ENCODE data around the gene SRMS. TPM values are rescaled to one million over a fixed set of nuclear protein-coding genes. Genes with fewer than 3 reads are reported as not detected.

SRMS gene
- polyA plus RNA-seq, 1 donor (not counting 4 experiments of a cell fraction or from before 2014, with no cell fraction given) = 0.10 TPM

- FAIRE-seq (no peak), DNase-seq (ENCODE audit: low read depth, low spot score) (no peak)
- dilution Hi-C loops (cut with MboI; ENCODE audit: extremely low pct_ligation_motif_present, low sequenced_read_pairs) = no loop called here
- no peaks in the 10 kb centered on the region for H3K9me1 ChIP-seq (ENCODE audit: control insufficient read depth, extremely low read depth, insufficient read depth, low read length)
- peaks cover 16% of the 10 kb centered on the region for H4K20me1 ChIP-seq (ENCODE audit: control insufficient read depth, extremely low read depth, insufficient read depth, low read length)
- TF ChIP-seq, protein P1, sequence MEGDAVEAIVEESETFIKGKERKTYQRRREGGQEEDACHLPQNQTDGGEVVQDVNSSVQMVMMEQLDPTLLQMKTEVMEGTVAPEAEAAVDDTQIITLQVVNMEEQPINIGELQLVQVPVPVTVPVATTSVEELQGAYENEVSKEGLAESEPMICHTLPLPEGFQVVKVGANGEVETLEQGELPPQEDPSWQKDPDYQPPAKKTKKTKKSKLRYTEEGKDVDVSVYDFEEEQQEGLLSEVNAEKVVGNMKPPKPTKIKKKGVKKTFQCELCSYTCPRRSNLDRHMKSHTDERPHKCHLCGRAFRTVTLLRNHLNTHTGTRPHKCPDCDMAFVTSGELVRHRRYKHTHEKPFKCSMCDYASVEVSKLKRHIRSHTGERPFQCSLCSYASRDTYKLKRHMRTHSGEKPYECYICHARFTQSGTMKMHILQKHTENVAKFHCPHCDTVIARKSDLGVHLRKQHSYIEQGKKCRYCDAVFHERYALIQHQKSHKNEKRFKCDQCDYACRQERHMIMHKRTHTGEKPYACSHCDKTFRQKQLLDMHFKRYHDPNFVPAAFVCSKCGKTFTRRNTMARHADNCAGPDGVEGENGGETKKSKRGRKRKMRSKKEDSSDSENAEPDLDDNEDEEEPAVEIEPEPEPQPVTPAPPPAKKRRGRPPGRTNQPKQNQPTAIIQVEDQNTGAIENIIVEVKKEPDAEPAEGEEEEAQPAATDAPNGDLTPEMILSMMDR (optimal IDR thresholded peaks at IDR 0.05 in 1 of 3, IDR thresholded peaks at IDR 0.05 in 1 of 3, conservative IDR thresholded peaks at IDR 0.05 in 1 of 3; ENCODE audit: extremely low read depth in 1 of 3, insufficient read depth in 2 of 3, low read length in 3 of 3) = peak in 1 of 3 experiments; percentile 14
- no peak for TF ChIP-seq EZH2 (IDR thresholded peaks at IDR 0.05; ENCODE audit: low read length)
- H3K9me3 ChIP-seq (ENCODE audit: control insufficient read depth, low read depth, low read length) = peaks cover 6% of the 10 kb centered on the region
- H3K4me3 ChIP-seq (ENCODE audit: control insufficient read depth in 2 of 3, extremely low read depth in 1 of 3, insufficient read depth in 2 of 3, low read depth in 1 of 3, low read length in 3 of 3) = peak overlapping the region; percentile 72 to 96 (median 79)
- H3K4me2 ChIP-seq (ENCODE audit: control insufficient read depth, extremely low read depth, insufficient read depth, low read depth, low read length) = peak overlapping the region; percentile 76
- no peaks in the 10 kb centered on the region for H3K27me3 ChIP-seq (ENCODE audit: control insufficient read depth, extremely low read depth, insufficient read depth, low read length)
- peaks cover 11 to 19% of the 10 kb centered on the region in 2 experiments for H3K36me3 ChIP-seq (ENCODE audit: control insufficient read depth in 2 of 2, extremely low read depth in 1 of 2, insufficient read depth in 2 of 2, low read length in 2 of 2)
- H3K9ac ChIP-seq (ENCODE audit: control insufficient read depth, extremely low read depth, insufficient read depth, low read length) = peak overlapping the region; percentile 86
- H3K4me1 ChIP-seq (ENCODE audit: control insufficient read depth, extremely low read depth, insufficient read depth, low read length) = peaks cover 10% of the 10 kb centered on the region
- peaks cover 20% of the 10 kb centered on the region for H3K79me2 ChIP-seq (ENCODE audit: control insufficient read depth, insufficient read depth, low read length)
- H2AFZ ChIP-seq (ENCODE audit: control insufficient read depth, low read length) = no peak overlapping the region
- peak overlapping the region; percentile 52 for H3K27ac ChIP-seq (ENCODE audit: control insufficient read depth, insufficient read depth, low read length)
These were observed 26.5 kb downstream of the SRMS start for GRCh38 chr20:63520934-63521601.

- H3K4me1 ChIP-seq (ENCODE audit: control insufficient read depth, extremely low read depth, insufficient read depth, low read length) = peaks cover 10% of the 10 kb centered on the region
- FAIRE-seq = no peak
- peak within 1 kb of the TSS; percentile 72 to 96 (median 79) for H3K4me3 ChIP-seq (ENCODE audit: control insufficient read depth in 2 of 3, extremely low read depth in 1 of 3, insufficient read depth in 2 of 3, low read depth in 1 of 3, low read length in 3 of 3)
- H3K79me2 ChIP-seq (ENCODE audit: control insufficient read depth, insufficient read depth, low read length) = peaks cover 20% of the 10 kb centered on the region
- peak within 1 kb of the TSS; percentile 86 for H3K9ac ChIP-seq (ENCODE audit: control insufficient read depth, extremely low read depth, insufficient read depth, low read length)
- peak within 1 kb of the TSS; percentile 52 for H3K27ac ChIP-seq (ENCODE audit: control insufficient read depth, insufficient read depth, low read length)
- DNase-seq (ENCODE audit: low read depth, low spot score) = no peak
- H2AFZ ChIP-seq (ENCODE audit: control insufficient read depth, low read length) = peak within 1 kb of the TSS; percentile 83
- H3K9me1 ChIP-seq (ENCODE audit: control insufficient read depth, extremely low read depth, insufficient read depth, low read length) = no peaks in the 10 kb centered on the region
- dilution Hi-C loops (cut with MboI; ENCODE audit: extremely low pct_ligation_motif_present, low sequenced_read_pairs) = no loop called here
- peaks cover 11 to 19% of the 10 kb centered on the region in 2 experiments for H3K36me3 ChIP-seq (ENCODE audit: control insufficient read depth in 2 of 2, extremely low read depth in 1 of 2, insufficient read depth in 2 of 2, low read length in 2 of 2)
- H3K27me3 ChIP-seq (ENCODE audit: control insufficient read depth, extremely low read depth, insufficient read depth, low read length) = no peaks in the 10 kb centered on the region
- TF ChIP-seq EZH2 (IDR thresholded peaks at IDR 0.05; ENCODE audit: low read length) = no peak
- TF ChIP-seq, protein P1 (optimal IDR thresholded peaks at IDR 0.05 in 1 of 3, IDR thresholded peaks at IDR 0.05 in 1 of 3, conservative IDR thresholded peaks at IDR 0.05 in 1 of 3; ENCODE audit: extremely low read depth in 1 of 3, insufficient read depth in 2 of 3, low read length in 3 of 3) = no peak
- H3K4me2 ChIP-seq (ENCODE audit: control insufficient read depth, extremely low read depth, insufficient read depth, low read depth, low read length) = peak within 1 kb of the TSS; percentile 82
- peaks cover 6% of the 10 kb centered on the region for H3K9me3 ChIP-seq (ENCODE audit: control insufficient read depth, low read depth, low read length)
- peaks cover 16% of the 10 kb centered on the region for H4K20me1 ChIP-seq (ENCODE audit: control insufficient read depth, extremely low read depth, insufficient read depth, low read length)
These were observed 27.0 kb downstream of the SRMS start, which contains the start of gene PPDPF for GRCh38 chr20:63520504-63520933. Gene PPDPF, plus strand, starts transcription at chr20:63520765. Its CDS starts 544 bp downstream, at chr20:63521309.
